Neuronal stem cell (in vitro differentiated cells): ENCODE results near the gene DIP2C.

Experiments
- DNase-seq: peaks from one replicate; pipeline ENCODE4 v3.0.0-alpha.2; 2013; ENCODE audit warnings: low spot score
- H2AFZ ChIP-seq: one replicate; pipeline ENCODE4 v1.6.1; 2013; ENCODE audit warnings: mild to moderate bottlenecking, low read length, inconsistent platforms
- H2AK5ac ChIP-seq: 2 replicates; pipeline ENCODE4 v1.6.1; 2013; ENCODE audit warnings: low read depth, mild to moderate bottlenecking, inconsistent platforms, low read length, moderate library complexity, mixed read lengths
- H2BK120ac ChIP-seq: 2 replicates; pipeline ENCODE4 v1.6.1; 2013; ENCODE audit warnings: low read depth, mild to moderate bottlenecking, inconsistent platforms, low read length, moderate library complexity, mixed read lengths
- H2BK12ac ChIP-seq: one replicate; pipeline ENCODE4 v1.6.1; 2013; ENCODE audit warnings: low read length, inconsistent platforms
- H2BK15ac ChIP-seq: 2 replicates; pipeline ENCODE4 v1.6.1; 2013; ENCODE audit warnings: mild to moderate bottlenecking, low read length, inconsistent platforms, mixed read lengths
- H2BK5ac ChIP-seq: one replicate; pipeline ENCODE4 v1.6.1; 2013; ENCODE audit warnings: inconsistent platforms, mild to moderate bottlenecking, low read length, moderate library complexity
- H3K14ac ChIP-seq: one replicate; pipeline ENCODE4 v1.6.1; 2013; ENCODE audit warnings: low read length, inconsistent platforms
- H3K18ac ChIP-seq: 2 replicates; pipeline ENCODE4 v1.6.1; 2013; ENCODE audit warnings: low read length, inconsistent platforms
- H3K23ac ChIP-seq: 2 replicates; pipeline ENCODE4 v1.6.1; 2013; ENCODE audit warnings: low read depth, mild to moderate bottlenecking, mixed read lengths, low read length, inconsistent platforms; ENCODE audit not compliant: poor library complexity
- H3K27ac ChIP-seq: replicated peaks from 3 replicates; pipeline ENCODE4 v1.5.1; 2013; ENCODE audit warnings: low read length, inconsistent platforms
- H3K27me3 ChIP-seq, 3 experiments: 2 replicates each; pipeline ENCODE4 v1.6.1; 2013; ENCODE audit warnings: low read length in 3 of 3, mild to moderate bottlenecking in 2 of 3, inconsistent platforms in 1 of 3, low read depth in 1 of 3, mixed read lengths in 1 of 3, moderate library complexity in 1 of 3; ENCODE audit not compliant: control insufficient read depth in 3 of 3, insufficient read depth in 3 of 3
- H3K36me3 ChIP-seq, 2 donors: replicated peaks in 1 of 2; 2 replicates each; pipeline ENCODE4 v1.6.1; 2013; ENCODE audit warnings: low read length in 2 of 2; ENCODE audit not compliant: control insufficient read depth in 2 of 2, insufficient read depth in 2 of 2
- H3K4ac ChIP-seq: 2 replicates; pipeline ENCODE4 v1.6.1; 2013; ENCODE audit warnings: inconsistent platforms, mild to moderate bottlenecking, low read length, moderate library complexity
- H3K4me1 ChIP-seq, 2 donors: 1 replicate in 1 of 2; 2 replicates in 1 of 2; pipeline ENCODE4 v1.6.1; 2013; ENCODE audit warnings: low read length in 2 of 2, low read depth in 1 of 2; ENCODE audit not compliant: control insufficient read depth in 2 of 2, insufficient read depth in 1 of 2
- H3K4me2 ChIP-seq: one replicate; pipeline ENCODE4 v1.6.1; 2013; ENCODE audit warnings: mild to moderate bottlenecking, low read length, inconsistent platforms; ENCODE audit not compliant: insufficient read depth, poor library complexity, severe bottlenecking
- H3K4me3 ChIP-seq, 2 donors: 2 replicates each; pipeline ENCODE4 v1.5.1; 2013; ENCODE audit warnings: low read length in 2 of 2, mild to moderate bottlenecking in 2 of 2, inconsistent platforms in 1 of 2, moderate library complexity in 1 of 2
- H3K79me1 ChIP-seq: one replicate; pipeline ENCODE4 v1.6.1; 2013; ENCODE audit warnings: low read depth, mild to moderate bottlenecking, inconsistent platforms, low read length, moderate library complexity
- H3K9ac ChIP-seq: one replicate; pipeline ENCODE4 v1.6.1; 2013; ENCODE audit warnings: mild to moderate bottlenecking, low read depth, low read length, inconsistent platforms; ENCODE audit not compliant: poor library complexity
- H3K9me3 ChIP-seq, 2 donors: replicated peaks in 1 of 2; 2 replicates each; pipeline versions ENCODE3 to v1.6.1; 2013; ENCODE audit warnings: low read length in 2 of 2, mild to moderate bottlenecking in 2 of 2, inconsistent platforms in 1 of 2, low read depth in 1 of 2, mixed read lengths in 1 of 2, moderate library complexity in 1 of 2; ENCODE audit not compliant: control insufficient read depth in 2 of 2, insufficient read depth in 1 of 2
- H4K8ac ChIP-seq: one replicate; pipeline ENCODE4 v1.6.1; 2013; ENCODE audit warnings: low read depth, mild to moderate bottlenecking, inconsistent platforms, low read length, moderate library complexity
- H4K91ac ChIP-seq: one replicate; pipeline ENCODE4 v1.6.1; 2013; ENCODE audit warnings: low read length, low read depth, mild to moderate bottlenecking, inconsistent platforms; ENCODE audit not compliant: poor library complexity
- WGBS, 2 donors: extraction: QIAGEN DNeasy Blood & Tissue Kit; methylation state at CpG; one replicate each; pipeline ENCODE4 v1.1.7; 2013; ENCODE audit warnings: missing lambda C conversion rate in 2 of 2, mixed read lengths in 1 of 2; ENCODE audit not compliant: insufficient read length in 2 of 2, insufficient replicate concordance in 1 of 2; ENCODE audit errors: extremely low coverage in 2 of 2; 5-methylcytosine and 5-hydroxymethylcytosine counted together

The DIP2C gene

GRCh38 chr10:375815-376505 is 313.5 kb downstream of the DIP2C start:
- Histone ChIP-seq H3K9me3 (peaks cover 9 to 11% of the 10 kb centered on the region in 2 donors), H3K4me1 (peaks cover 7 to 17% of the 10 kb centered on the region in 2 donors), H3K4me3 (no peak overlapping the region), H2AFZ (no peak overlapping the region), H2BK15ac (no peak overlapping the region), H2AK5ac (no peak overlapping the region), H2BK12ac (no peak overlapping the region), H4K8ac (no peak overlapping the region), H3K27ac (no peak overlapping the region), H3K27me3 (no peaks in the 10 kb centered on the region), H3K79me1 (no peaks in the 10 kb centered on the region), H2BK5ac (no peak overlapping the region), H2BK120ac (no peak overlapping the region), H4K91ac (no peak overlapping the region), H3K9ac (no peak overlapping the region), H3K14ac (peak overlapping the region; percentile 22), H3K18ac (no peak overlapping the region), H3K36me3 (peaks cover 14 to 71% of the 10 kb centered on the region in 2 donors), H3K4ac (no peak overlapping the region), H3K23ac (no peak overlapping the region), H3K4me2 (no peak overlapping the region)
- WGBS, 2 donors: no CpG with 5 or more reads among the region's 35 CpGs
- DNase-seq: no peak

GRCh38 chr10:374354-374753 is 315.1 kb downstream of the DIP2C start:
- Histone ChIP-seq H3K79me1 (no peaks in the 10 kb centered on the region), H3K27me3 (no peaks in the 10 kb centered on the region), H2AK5ac (no peak overlapping the region), H3K18ac (peak overlapping the region; percentile 38), H3K4me1 (peaks cover 7 to 17% of the 10 kb centered on the region in 2 donors), H3K9ac (no peak overlapping the region), H3K4me2 (no peak overlapping the region), H2BK12ac (no peak overlapping the region), H3K9me3 (peaks cover 9 to 11% of the 10 kb centered on the region in 2 donors), H4K91ac (no peak overlapping the region), H3K36me3 (peaks cover 17 to 63% of the 10 kb centered on the region in 2 donors), H3K4ac (no peak overlapping the region), H2AFZ (no peak overlapping the region), H2BK15ac (no peak overlapping the region), H2BK5ac (no peak overlapping the region), H3K14ac (peak overlapping the region; percentile 14), H4K8ac (no peak overlapping the region), H3K4me3 (no peak overlapping the region), H3K23ac (peak overlapping the region; percentile 60), H3K27ac (peak overlapping the region; percentile 35), H2BK120ac (no peak overlapping the region)
- no peak for DNase-seq
- no CpG with 5 or more reads among the region's 3 CpGs for WGBS, 2 donors

GRCh38 chr10:373526-374309 is 315.8 kb downstream of the DIP2C start:
- H3K36me3 ChIP-seq: peaks cover 22 to 65% of the 10 kb centered on the region in 2 donors
- no peak overlapping the region for H3K23ac ChIP-seq
- H2AFZ ChIP-seq: no peak overlapping the region
- H3K9me3 ChIP-seq: peaks cover 9 to 11% of the 10 kb centered on the region in 2 donors
- WGBS, 2 donors: no CpG with 5 or more reads among the region's 8 CpGs
- H2BK12ac ChIP-seq: no peak overlapping the region
- no peak overlapping the region for H3K9ac ChIP-seq
- peaks cover 7 to 17% of the 10 kb centered on the region in 2 donors for H3K4me1 ChIP-seq
- peak; percentile 12 for DNase-seq
- H3K4ac ChIP-seq: no peak overlapping the region
- H2AK5ac ChIP-seq: no peak overlapping the region
- H4K91ac ChIP-seq: no peak overlapping the region
- no peaks in the 10 kb centered on the region for H3K79me1 ChIP-seq
- H4K8ac ChIP-seq: no peak overlapping the region
- H3K4me3 ChIP-seq: no peak overlapping the region
- H3K27me3 ChIP-seq: no peaks in the 10 kb centered on the region
- no peak overlapping the region for H3K4me2 ChIP-seq
- H2BK15ac ChIP-seq: no peak overlapping the region
- H2BK5ac ChIP-seq: no peak overlapping the region
- H3K27ac ChIP-seq: no peak overlapping the region
- no peak overlapping the region for H3K14ac ChIP-seq
- H2BK120ac ChIP-seq: no peak overlapping the region
- no peak overlapping the region for H3K18ac ChIP-seq

DNA sequence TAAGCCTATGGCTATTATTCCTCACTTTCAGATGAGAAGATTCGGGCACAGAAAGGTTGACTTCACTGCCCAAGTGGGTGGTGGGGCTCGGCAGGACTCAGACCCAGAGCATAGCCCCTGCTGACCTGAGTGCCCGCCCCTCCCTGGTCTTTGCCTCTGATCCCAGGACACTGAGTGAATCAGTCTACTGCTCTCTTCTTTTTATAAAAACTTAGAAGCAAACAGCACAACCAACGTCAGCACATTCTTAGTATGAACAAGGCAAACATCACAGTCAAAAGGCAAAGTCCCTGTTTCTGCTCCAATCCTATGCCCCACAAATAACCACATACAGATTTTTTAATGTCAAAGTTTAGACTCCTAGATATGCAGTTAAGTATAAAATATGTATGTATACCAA is 316.5 kb downstream of the DIP2C start:
- Histone ChIP-seq H3K27ac (no peak overlapping the region), H2BK12ac (no peak overlapping the region), H4K8ac (no peak overlapping the region), H3K9ac (no peak overlapping the region), H3K4me1 (peaks cover 7 to 17% of the 10 kb centered on the region in 2 donors), H2AK5ac (peak overlapping the region; percentile 58), H3K18ac (peak overlapping the region; percentile 84), H3K4ac (no peak overlapping the region), H2AFZ (no peak overlapping the region), H2BK5ac (no peak overlapping the region), H3K4me2 (no peak overlapping the region), H3K14ac (no peak overlapping the region), H3K36me3 (peaks cover 18 to 63% of the 10 kb centered on the region in 2 donors), H3K79me1 (no peaks in the 10 kb centered on the region), H4K91ac (no peak overlapping the region), H2BK120ac (no peak overlapping the region), H3K9me3 (peaks cover 4 to 11% of the 10 kb centered on the region in 2 donors), H3K27me3 (no peaks in the 10 kb centered on the region), H3K23ac (no peak overlapping the region), H3K4me3 (no peak overlapping the region), H2BK15ac (no peak overlapping the region)
- no CpG with 5 or more reads among the region's 4 CpGs for WGBS, 2 donors
- no peak for DNase-seq
